ENCODE data around the gene LRRC37A3.
A peak's percentile ranks its signal among the peaks of the same experiment; 100 is the strongest.
"Not testable (repeated sequence)": the region's sequence is repeated elsewhere in the genome, so short reads cannot be mapped to it uniquely, and the experiment has no call there.

LRRC37A3 gene

GRCh38 chr17:64925244-64925643 lies 6.0 kb upstream of the LRRC37A3 start:
- DNase-seq, result not testable (repeated sequence)

GRCh38 chr17:64923051-64923568 lies 3.8 kb upstream of the LRRC37A3 start:
- not testable (repeated sequence) for DNase-seq

DNA sequence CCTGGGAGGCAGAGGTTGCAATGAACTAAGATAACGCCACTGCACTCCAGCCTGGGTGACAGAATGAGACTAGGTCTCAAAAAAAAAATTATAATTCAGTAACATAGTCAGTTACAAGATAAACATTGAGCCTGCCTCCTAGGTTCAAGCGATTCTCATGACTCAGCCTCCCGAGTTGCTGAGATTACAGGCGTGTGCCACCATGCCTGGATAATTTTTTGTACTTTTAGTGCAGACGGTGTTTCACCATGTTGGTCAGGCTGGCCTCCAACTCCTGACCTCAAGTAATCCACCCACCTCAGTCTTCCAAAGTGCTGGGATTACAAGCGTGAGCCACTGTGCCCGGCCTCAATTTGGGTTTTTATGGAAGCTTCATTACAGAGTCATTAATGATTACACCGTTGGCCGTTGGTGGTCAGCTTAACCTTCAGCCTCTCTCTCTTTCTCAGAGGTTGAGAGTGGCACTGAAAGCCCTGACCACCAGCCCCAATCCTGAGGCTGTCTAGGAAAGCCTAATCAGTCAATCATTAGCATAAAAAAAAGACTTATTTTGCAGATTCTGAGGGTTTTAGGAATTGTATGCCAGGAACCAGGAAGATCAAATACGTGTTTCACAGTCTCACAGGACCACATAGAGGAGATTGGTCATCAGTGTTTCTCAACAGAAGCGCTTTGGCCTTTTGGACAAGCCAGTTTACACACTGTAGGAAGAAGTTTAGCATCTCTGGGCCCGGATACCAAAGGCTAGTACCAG lies 1.3 kb upstream of the LRRC37A3 start:
- no peak for DNase-seq

DNA sequence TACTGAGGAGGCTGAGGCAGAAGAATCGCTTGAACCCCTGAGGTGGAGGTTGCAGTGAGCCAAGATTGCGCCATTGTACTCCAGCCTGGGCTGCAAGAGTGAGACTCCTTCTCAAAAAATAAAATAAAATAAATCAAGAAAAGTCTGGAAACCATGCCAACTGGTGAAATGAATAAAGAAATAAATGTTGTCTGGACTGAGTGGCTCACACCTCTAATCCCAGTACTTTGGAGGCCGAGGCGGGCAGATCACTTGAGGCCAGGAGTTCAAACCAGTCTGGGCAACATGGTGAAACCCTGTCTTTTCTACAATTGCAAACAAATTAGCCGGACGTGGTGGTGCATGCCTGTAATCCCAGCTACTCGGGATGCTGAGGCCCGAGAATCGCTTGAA lies 744 bp upstream of the LRRC37A3 start:
- no peak for DNase-seq

GRCh38 chr17:64918842-64919288 lies 413 bp downstream of the LRRC37A3 start:
- DNase-seq, result peak; percentile 63

- DNase-seq, result not testable (repeated sequence)
These were observed 1.7 kb downstream of the LRRC37A3 start for GRCh38 chr17:64917540-64917939.

GRCh38 chr17:64915244-64915643 lies 4.0 kb downstream of the LRRC37A3 start:
- DNase-seq, result not testable (repeated sequence)

DNA sequence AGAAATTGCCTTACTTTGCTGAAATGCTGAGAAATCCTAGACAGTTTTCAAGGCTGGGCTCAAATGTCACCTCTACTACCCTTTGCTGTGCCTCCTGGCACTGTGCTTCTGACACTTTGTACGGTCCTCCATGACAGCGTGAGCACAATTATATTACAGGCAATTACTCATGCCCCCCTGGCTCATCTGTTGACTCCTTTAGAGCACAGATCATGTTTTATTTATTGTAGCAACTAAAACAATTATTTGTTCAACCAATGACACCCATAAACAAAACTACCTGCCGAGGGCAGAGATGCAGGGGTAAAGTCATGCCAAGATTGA lies 9.1 kb downstream of the LRRC37A3 start:
- not testable (repeated sequence) for DNase-seq

GRCh38 chr17:64909511-64910190 lies 9.6 kb downstream of the LRRC37A3 start:
- DNase-seq, result not testable (repeated sequence)

GRCh38 chr17:64904069-64904468 lies 15.2 kb downstream of the LRRC37A3 start:
- DNase-seq, result not testable (repeated sequence)

GRCh38 chr17:64897136-64897535 lies 22.1 kb downstream of the LRRC37A3 start:
- DNase-seq, result not testable (repeated sequence)

- DNase-seq, result not testable (repeated sequence)
These were observed 45.1 kb downstream of the LRRC37A3 start for GRCh38 chr17:64874210-64874609.

DNA sequence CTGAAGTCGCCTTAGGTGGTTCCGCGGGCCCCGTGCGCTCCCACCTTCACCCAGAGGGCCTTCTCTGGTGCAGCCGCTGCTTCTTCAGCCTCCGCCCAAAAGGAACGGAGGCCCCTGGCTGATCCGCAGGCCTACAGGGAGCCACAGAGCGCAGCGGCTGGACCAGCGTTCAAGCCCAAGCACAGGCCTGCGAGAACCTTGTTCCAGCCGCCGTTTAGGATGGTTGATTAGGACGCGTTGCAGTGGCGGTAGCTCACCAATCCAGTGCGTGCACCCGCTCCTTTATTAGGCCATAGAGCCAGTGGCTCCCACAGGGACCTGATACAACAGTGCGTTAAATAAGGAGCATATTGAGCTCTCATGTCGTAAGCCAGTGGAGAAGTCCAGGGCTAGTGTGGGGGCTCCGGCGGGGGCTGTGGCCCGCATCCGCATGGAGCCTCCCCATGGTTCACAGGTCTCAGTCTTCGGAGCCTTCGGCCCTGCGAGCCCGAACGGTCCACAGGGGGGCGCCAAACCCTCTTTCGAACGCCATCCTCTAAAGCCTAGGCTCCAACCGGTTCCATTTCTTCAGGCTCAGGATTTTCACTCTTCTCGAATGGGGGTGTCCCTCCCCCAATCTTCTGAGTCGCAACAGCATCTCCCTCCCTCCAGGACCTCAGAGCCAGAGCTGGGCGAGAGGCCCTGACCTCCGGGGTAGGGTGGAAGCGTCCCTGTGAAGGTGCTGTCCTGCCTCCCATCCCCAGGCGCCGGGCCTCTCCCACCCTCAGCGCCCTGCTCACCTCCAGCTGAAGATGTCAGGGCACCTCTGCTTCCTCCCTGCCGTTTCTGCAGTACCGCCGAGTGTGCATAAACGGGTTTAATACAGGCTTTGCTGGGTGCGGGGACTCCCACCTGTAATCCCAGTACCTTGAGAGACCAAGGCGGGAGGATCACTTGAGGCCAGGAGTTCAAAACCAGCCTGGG lies 71.5 kb downstream of the LRRC37A3 start:
- not testable (repeated sequence) for DNase-seq

DNA sequence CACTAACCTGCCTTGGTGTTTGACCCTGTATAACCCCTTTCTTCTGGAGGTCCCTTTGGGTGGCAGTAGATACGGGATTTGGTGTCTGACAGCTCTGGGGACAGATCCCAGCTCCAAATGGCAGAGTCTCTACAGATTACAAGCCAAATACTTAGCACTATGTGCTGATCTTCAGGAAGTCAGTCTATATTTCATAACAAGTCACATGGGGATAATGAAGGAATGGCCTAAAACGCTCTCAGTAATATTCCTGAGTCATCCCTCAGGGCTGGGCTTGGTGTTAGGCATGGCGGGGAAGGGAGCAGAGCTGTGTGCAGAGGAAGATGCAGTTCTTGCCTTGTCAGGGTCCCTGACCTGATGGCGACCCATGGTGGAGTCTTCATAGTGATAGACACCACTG lies 72.4 kb downstream of the LRRC37A3 start:
- not testable (repeated sequence) for DNase-seq

GRCh38 chr17:64843918-64844317 lies 75.4 kb downstream of the LRRC37A3 start:
- not testable (repeated sequence) for DNase-seq

DNA sequence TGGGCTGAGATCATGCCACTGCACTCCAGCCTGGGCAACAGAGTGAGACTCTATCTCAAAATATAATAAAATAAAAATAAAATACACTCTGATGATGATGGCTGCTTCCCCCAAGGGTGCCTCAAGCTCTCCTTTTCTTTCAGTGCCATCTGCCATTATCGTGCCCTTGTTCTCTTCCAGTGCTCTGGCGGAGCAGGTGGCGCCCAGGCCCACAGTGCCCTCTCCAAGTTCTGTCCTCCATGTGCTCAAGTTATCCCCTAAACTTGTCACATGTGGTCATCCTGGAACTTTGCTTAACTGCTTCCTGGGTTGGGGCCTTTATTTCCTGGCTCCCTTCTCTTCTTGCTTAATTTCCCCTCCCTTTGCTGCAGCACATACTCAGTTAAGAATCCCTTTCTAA lies 76.4 kb downstream of the LRRC37A3 start:
- not testable (repeated sequence) for DNase-seq

- DNase-seq, result not testable (repeated sequence)
These were observed 78.3 kb downstream of the LRRC37A3 start for GRCh38 chr17:64840960-64841359.

DNA sequence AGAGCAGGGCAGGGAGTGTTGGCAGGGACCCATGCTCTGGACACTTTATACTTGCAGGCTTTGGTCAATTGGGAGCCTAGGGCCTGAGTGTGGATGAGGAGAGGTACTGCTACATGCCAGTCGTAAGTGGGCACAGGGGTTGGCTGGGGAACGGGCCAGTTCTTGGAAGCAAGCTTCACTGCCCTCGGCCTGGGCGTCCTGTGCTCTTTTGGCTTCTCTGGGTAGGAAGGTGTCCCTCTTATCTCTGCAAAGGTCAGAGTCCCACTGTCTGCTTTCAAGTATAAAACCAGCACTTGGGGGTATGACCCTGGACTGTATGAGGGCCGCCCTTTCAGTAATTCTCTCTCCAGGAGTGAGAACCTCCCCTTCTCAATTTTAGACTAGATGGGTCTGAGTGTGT lies 80.8 kb downstream of the LRRC37A3 start:
- not testable (repeated sequence) for DNase-seq

DNA sequence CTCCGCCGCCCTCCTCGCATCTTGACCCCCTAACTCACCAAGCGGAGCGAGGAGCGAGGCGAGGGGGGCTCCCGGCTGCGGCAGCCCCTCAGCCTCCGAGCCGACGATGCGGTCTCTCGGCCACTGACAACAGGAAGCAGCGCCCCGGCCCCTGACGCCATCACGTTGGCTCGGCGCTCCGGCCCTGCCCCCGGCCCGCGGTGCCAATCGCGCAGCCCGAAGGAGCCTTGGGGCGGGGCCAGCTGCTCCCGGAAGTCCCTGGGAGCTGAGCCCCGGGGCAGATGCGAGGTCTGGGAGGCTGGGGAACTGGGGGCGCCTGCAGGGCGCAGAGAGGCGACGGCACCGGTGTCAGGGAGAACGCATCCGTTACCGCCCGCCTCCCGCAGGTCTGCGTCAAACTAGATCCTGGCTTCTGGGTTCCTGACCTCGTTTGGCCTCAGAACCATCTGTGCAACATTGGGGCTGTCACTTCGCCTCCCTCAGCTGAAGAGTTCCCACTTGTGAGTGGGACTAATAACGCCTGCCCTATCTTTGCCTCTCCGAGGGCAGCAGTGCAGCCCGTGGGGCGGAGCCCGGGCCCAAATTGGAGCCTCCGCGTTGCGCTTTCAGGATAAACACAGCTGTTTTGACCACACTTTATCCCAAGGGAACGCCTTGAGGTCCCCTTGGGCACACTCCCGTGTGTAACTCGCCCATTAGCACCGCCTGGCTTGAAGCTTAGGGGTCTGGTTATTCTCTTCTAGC lies 82.1 kb downstream of the LRRC37A3 start:
- DNase-seq, result peak; percentile 65

DNA sequence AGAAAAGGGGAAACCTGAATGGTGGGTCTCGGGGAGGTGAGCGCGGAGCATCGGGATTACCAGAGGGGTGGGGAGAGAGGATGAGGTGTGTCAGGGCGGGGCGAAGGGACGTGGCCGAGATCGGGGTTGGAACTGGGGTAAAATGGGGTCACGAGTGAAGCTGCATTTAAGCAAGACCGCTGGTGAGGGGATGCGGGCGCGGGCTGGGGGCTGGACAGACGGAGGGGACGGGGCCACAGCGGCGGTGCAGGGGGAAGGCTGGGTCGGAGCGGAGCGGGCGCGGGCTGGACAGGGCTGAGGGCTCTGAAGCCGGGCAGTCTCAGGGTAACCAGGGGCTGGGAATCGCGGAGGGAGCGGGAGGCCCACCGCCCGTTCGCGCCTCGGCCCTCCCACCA lies 82.7 kb downstream of the LRRC37A3 start:
- not testable (repeated sequence) for DNase-seq

DNA sequence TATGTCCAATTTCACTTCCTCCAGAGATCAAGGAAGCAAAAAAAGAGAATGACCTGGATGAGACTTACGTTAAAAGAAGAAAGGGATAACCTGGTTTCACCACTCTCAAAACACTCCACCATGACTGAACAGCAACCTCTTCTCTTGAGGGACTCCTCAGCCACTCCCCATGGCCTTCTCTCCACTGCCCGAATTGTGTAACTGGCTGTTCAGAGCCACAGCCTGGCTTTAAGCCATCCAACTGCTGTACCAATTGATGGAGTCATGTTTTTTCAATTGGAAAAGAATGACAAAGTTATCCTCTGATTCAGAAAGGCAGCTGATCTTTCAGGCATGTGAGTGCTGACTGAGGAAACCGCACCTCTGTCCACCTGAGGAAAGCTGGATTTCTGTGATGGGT lies 85.2 kb downstream of the LRRC37A3 start:
- not testable (repeated sequence) for DNase-seq

- not testable (repeated sequence) for DNase-seq
These were observed 88.6 kb downstream of the LRRC37A3 start for GRCh38 chr17:64830631-64831040.

Data from NCI-H2171 treated with DMSO at 0.1 percent for 48 hours (cell line).